ENCODE measurements around the gene IGLL1.
"Not testable (repeated sequence)": the region's sequence is repeated elsewhere in the genome, so short reads cannot be mapped to it uniquely, and the experiment has no call there.

IGLL1 gene

GRCh38 chr22:23537416-23537815, 42.7 kb downstream of the IGLL1 start:
- TF ChIP-seq EZH2phosphoT487 (conservative IDR thresholded peaks at IDR 0.05; ENCODE audit: low read length) (no peak), CTCF (IDR thresholded peaks at IDR 0.05; ENCODE audit: insufficient read depth, low read length, poor library complexity, severe bottlenecking) (no peak)
- H3K9me3 ChIP-seq (ENCODE audit: insufficient read depth, low read length) = no peaks in the 10 kb centered on the region
- no peak overlapping the region for H3K4me2 ChIP-seq (ENCODE audit: low read depth, low read length, poor library complexity, severe bottlenecking)
- no peaks in the 10 kb centered on the region for H3K36me3 ChIP-seq (ENCODE audit: low read length)
- no peak overlapping the region for H3K27ac ChIP-seq (ENCODE audit: low read depth, low read length)
- H3K9ac ChIP-seq (ENCODE audit: low read length) = no peak overlapping the region
- H3K9me2 ChIP-seq (replicated peaks; ENCODE audit: insufficient read depth, low read length) = no peaks in the 10 kb centered on the region
- H3K27me3 ChIP-seq (ENCODE audit: low read length) = no peaks in the 10 kb centered on the region
- no peaks in the 10 kb centered on the region for H3F3A ChIP-seq (ENCODE audit: insufficient read depth)
- H3K4me3 ChIP-seq (ENCODE audit: insufficient read depth, low read length, poor library complexity, severe bottlenecking) = no peak overlapping the region
- H4K20me1 ChIP-seq (ENCODE audit: low read depth, low read length) = no peaks in the 10 kb centered on the region
- H3K79me2 ChIP-seq (ENCODE audit: insufficient read depth, low read length) = no peaks in the 10 kb centered on the region
- no peak overlapping the region for H2AFZ ChIP-seq (ENCODE audit: low read depth, low read length, severe bottlenecking)

GRCh38 chr22:23536821-23537345, 43.2 kb downstream of the IGLL1 start:
- TF ChIP-seq CTCF (IDR thresholded peaks at IDR 0.05; ENCODE audit: insufficient read depth, low read length, poor library complexity, severe bottlenecking) (no peak), EZH2phosphoT487 (conservative IDR thresholded peaks at IDR 0.05; ENCODE audit: low read length) (no peak)
- Histone ChIP-seq H3K9me2 (replicated peaks; ENCODE audit: insufficient read depth, low read length) (no peaks in the 10 kb centered on the region), H3K4me2 (ENCODE audit: low read depth, low read length, poor library complexity, severe bottlenecking) (no peak overlapping the region), H3K9me3 (ENCODE audit: insufficient read depth, low read length) (no peaks in the 10 kb centered on the region), H4K20me1 (ENCODE audit: low read depth, low read length) (no peaks in the 10 kb centered on the region), H3K4me3 (ENCODE audit: insufficient read depth, low read length, poor library complexity, severe bottlenecking) (no peak overlapping the region), H3F3A (ENCODE audit: insufficient read depth) (no peaks in the 10 kb centered on the region), H3K27ac (ENCODE audit: low read depth, low read length) (no peak overlapping the region), H2AFZ (ENCODE audit: low read depth, low read length, severe bottlenecking) (no peak overlapping the region), H3K27me3 (ENCODE audit: low read length) (no peaks in the 10 kb centered on the region), H3K79me2 (ENCODE audit: insufficient read depth, low read length) (no peaks in the 10 kb centered on the region), H3K9ac (ENCODE audit: low read length) (no peak overlapping the region), H3K36me3 (ENCODE audit: low read length) (no peaks in the 10 kb centered on the region)

GRCh38 chr22:23535790-23536661, 44.1 kb downstream of the IGLL1 start:
- not testable (repeated sequence) for H2AFZ ChIP-seq (ENCODE audit: low read depth, low read length, severe bottlenecking); H4K20me1 ChIP-seq (ENCODE audit: low read depth, low read length); H3F3A ChIP-seq (ENCODE audit: insufficient read depth); H3K79me2 ChIP-seq (ENCODE audit: insufficient read depth, low read length); H3K36me3 ChIP-seq (ENCODE audit: low read length); H3K9me2 ChIP-seq (replicated peaks; ENCODE audit: insufficient read depth, low read length); H3K9ac ChIP-seq (ENCODE audit: low read length); H3K9me3 ChIP-seq (ENCODE audit: insufficient read depth, low read length); H3K4me2 ChIP-seq (ENCODE audit: low read depth, low read length, poor library complexity, severe bottlenecking); H3K27me3 ChIP-seq (ENCODE audit: low read length); H3K4me3 ChIP-seq (ENCODE audit: insufficient read depth, low read length, poor library complexity, severe bottlenecking); H3K27ac ChIP-seq (ENCODE audit: low read depth, low read length)
